NCI-H2107 treated with DMSO at 0.1 percent for 48 hours (cell line): ENCODE measurements around the gene ZNF436.
"Not testable (repeated sequence)": the region's sequence is repeated elsewhere in the genome, so short reads cannot be mapped to it uniquely, and the experiment has no call there.

Experiments
- DNase-seq: peaks from one replicate; lab custom pipeline; 2025; ENCODE audit not compliant: unreplicated experiment; lab: John Stamatoyannopoulos, UW

Gene ZNF436

GRCh38 chr1:23322770-23323169, 46.9 kb downstream of the ZNF436 start:
- DNase-seq: no peak

GRCh38 chr1:23310280-23310679, 59.4 kb downstream of the ZNF436 start:
- DNase-seq: not testable (repeated sequence)
